HEK293 (cell line): Measurements from ENCODE around the gene CRY1.

Experiments
- GFI1B ChIP-seq: fragments of 450-650 bp; formaldehyde crosslinking; IDR thresholded peaks from 2 replicates; pipeline ENCODE4 v1.5.1; 2016; ENCODE audit warnings: missing biosample characterization, missing genetic modification characterization
- GLI2 ChIP-seq: fragments of 450-650 bp; formaldehyde crosslinking; IDR thresholded peaks from 2 replicates; pipeline ENCODE4; 2017; ENCODE audit warnings: missing biosample characterization, missing genetic modification characterization, low read depth, borderline replicate concordance
- GLIS1 ChIP-seq: fragments of 450-650 bp; formaldehyde crosslinking; IDR thresholded peaks from 2 replicates; pipeline ENCODE4 v1.5.1; 2016; ENCODE audit warnings: missing biosample characterization, missing genetic modification characterization
- HOXD13 ChIP-seq: sonication (generic); formaldehyde crosslinking; IDR thresholded peaks from 2 replicates; pipeline ENCODE4 v1.8.0; 2022; ENCODE audit warnings: missing genetic modification reagents, borderline replicate concordance
- OSR2 ChIP-seq: fragments of 450-650 bp; formaldehyde crosslinking; IDR thresholded peaks from 2 replicates; pipeline ENCODE4 v1.5.1; 2016; ENCODE audit warnings: missing biosample characterization, missing genetic modification characterization
- SETDB1 ChIP-seq: IDR thresholded peaks from one replicate; pipeline ENCODE4 v1.6.1; 2017; ENCODE audit warnings: mild to moderate bottlenecking, low read length, moderate library complexity, mixed read lengths; ENCODE audit not compliant: insufficient read length
- TRIM28 ChIP-seq: IDR thresholded peaks from 2 replicates; pipeline ENCODE4 v1.6.1; 2011; ENCODE audit warnings: low read length, control low read depth, borderline replicate concordance
- WT1 ChIP-seq: fragments of 450-650 bp; formaldehyde crosslinking; IDR thresholded peaks from 2 replicates; pipeline ENCODE4 v1.5.1; 2016; ENCODE audit warnings: missing biosample characterization, missing genetic modification characterization
- ZBTB1 ChIP-seq: fragments of 450-650 bp; formaldehyde crosslinking; IDR thresholded peaks from 2 replicates; pipeline ENCODE4 v1.5.1; 2016; ENCODE audit warnings: missing biosample characterization, missing genetic modification characterization
- ZNF114 ChIP-seq: fragments of 450-650 bp; formaldehyde crosslinking; IDR thresholded peaks from 2 replicates; pipeline ENCODE4 v1.5.0; 2017; ENCODE audit warnings: missing biosample characterization, missing genetic modification characterization
- ZNF16 ChIP-seq: fragments of 450-650 bp; formaldehyde crosslinking; IDR thresholded peaks from 2 replicates; pipeline ENCODE4 v1.5.1; 2016; ENCODE audit warnings: low read depth, missing biosample characterization, missing genetic modification characterization
- ZNF169 ChIP-seq: fragments of 450-650 bp; formaldehyde crosslinking; IDR thresholded peaks from 2 replicates; pipeline ENCODE4 v1.5.1; 2016; ENCODE audit warnings: missing biosample characterization, missing genetic modification characterization
- ZNF23 ChIP-seq: fragments of 450-650 bp; formaldehyde crosslinking; IDR thresholded peaks from 2 replicates; pipeline ENCODE4 v1.5.1; 2016; ENCODE audit warnings: missing biosample characterization, missing genetic modification characterization, borderline replicate concordance
- ZNF274 ChIP-seq, 2 experiments: fragments of 200-500 bp in 1 of 2; fragments of 450-650 bp in 1 of 2; sonication (Bioruptor generic) in 1 of 2; formaldehyde crosslinking in 1 of 2; IDR thresholded peaks; 2 replicates each; pipeline versions ENCODE4 v1.5.1 to v1.6.1; 2014 to 2016; ENCODE audit warnings: borderline replicate concordance in 1 of 2, inconsistent platforms in 1 of 2, low read length in 1 of 2, missing biosample characterization in 1 of 2, missing genetic modification characterization in 1 of 2
- ZNF311 ChIP-seq: fragments of 450-650 bp; formaldehyde crosslinking; IDR thresholded peaks from 2 replicates; pipeline ENCODE4 v1.5.1; 2017; ENCODE audit warnings: missing biosample characterization, missing genetic modification characterization, borderline replicate concordance
- ZNF391 ChIP-seq: fragments of 450-650 bp; formaldehyde crosslinking; IDR thresholded peaks from 2 replicates; pipeline ENCODE4 v1.5.1; 2016; ENCODE audit warnings: low read depth, missing biosample characterization, missing genetic modification characterization, borderline replicate concordance
- ZNF433 ChIP-seq: fragments of 450-650 bp; formaldehyde crosslinking; IDR thresholded peaks from 2 replicates; pipeline ENCODE4 v1.5.1; 2016; ENCODE audit warnings: missing biosample characterization, missing genetic modification characterization, low read depth
- ZNF501 ChIP-seq: fragments of 450-650 bp; formaldehyde crosslinking; IDR thresholded peaks from 2 replicates; pipeline ENCODE4 v1.5.1; 2016; ENCODE audit warnings: missing biosample characterization, missing genetic modification characterization
- ZNF529 ChIP-seq: fragments of 450-650 bp; formaldehyde crosslinking; IDR thresholded peaks from 2 replicates; pipeline ENCODE4 v1.5.1; 2017; ENCODE audit warnings: missing genetic modification characterization, missing biosample characterization; ENCODE audit not compliant: insufficient replicate concordance
- ZNF677 ChIP-seq: fragments of 450-650 bp; IDR thresholded peaks from 2 replicates; pipeline ENCODE4 v1.5.0; 2018; ENCODE audit warnings: missing biosample characterization, mild to moderate bottlenecking, missing genetic modification characterization, moderate library complexity
- ZSCAN16 ChIP-seq: fragments of 450-650 bp; formaldehyde crosslinking; IDR thresholded peaks from 2 replicates; pipeline ENCODE4 v1.5.1; 2016; ENCODE audit warnings: missing biosample characterization, missing genetic modification characterization
- TF ChIP-seq, protein P1 (sequence below): fragments of 450-650 bp; formaldehyde crosslinking; IDR thresholded peaks from 2 replicates; pipeline ENCODE4 v1.5.1; 2017; ENCODE audit warnings: missing biosample characterization, missing genetic modification characterization
- TF ChIP-seq, protein P2 (sequence below): fragments of 450-650 bp; formaldehyde crosslinking; conservative IDR thresholded peaks from 2 replicates; pipeline ENCODE4 v1.5.1; 2016; ENCODE audit warnings: low read depth, missing biosample characterization, missing genetic modification characterization
- TF ChIP-seq, protein P3 (sequence below): fragments of 450-650 bp; formaldehyde crosslinking; IDR thresholded peaks from 2 replicates; pipeline ENCODE4 v1.5.1; 2017; ENCODE audit warnings: missing biosample characterization, missing genetic modification characterization
- TF ChIP-seq, protein P4 (sequence below): fragments of 450-650 bp; formaldehyde crosslinking; IDR thresholded peaks from 2 replicates; pipeline ENCODE4 v1.5.1; 2016; ENCODE audit warnings: missing biosample characterization, missing genetic modification characterization
- TF ChIP-seq, protein P5 (sequence below): fragments of 450-650 bp; formaldehyde crosslinking; IDR thresholded peaks from 2 replicates; pipeline ENCODE4 v1.5.1; 2016; ENCODE audit warnings: missing biosample characterization, missing genetic modification characterization, low read depth
- TF ChIP-seq, protein P6 (sequence below): fragments of 450-650 bp; formaldehyde crosslinking; IDR thresholded peaks from 2 replicates; pipeline ENCODE4 v1.5.1; 2016; ENCODE audit warnings: missing biosample characterization, missing genetic modification characterization

Gene CRY1

DNA sequence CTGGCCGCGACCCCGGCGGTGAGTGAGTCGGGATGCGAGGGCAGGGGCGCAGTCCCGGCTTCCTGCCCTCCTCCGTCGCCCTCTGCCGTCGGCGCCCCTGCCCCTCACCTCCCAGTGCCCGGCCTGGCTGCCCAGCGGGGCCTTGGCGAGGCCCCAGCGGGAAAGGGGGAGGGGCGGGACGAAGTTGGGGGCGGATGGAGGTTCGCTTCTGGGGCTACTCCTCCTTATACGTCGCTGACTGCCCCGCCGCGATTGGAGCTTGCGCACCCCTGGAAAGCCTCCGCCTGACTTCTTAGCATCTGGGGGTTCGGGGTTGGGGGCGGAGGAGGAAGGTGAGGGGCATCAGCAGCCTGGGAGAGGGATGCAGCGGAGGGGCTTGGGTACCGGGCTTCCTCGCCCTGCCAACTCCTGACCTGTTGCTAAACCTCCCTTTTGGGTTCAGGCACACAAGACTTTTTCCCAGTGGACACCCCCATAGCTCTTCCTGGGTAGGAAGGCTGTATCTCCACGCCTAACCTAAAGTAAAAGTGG lies 137.2 kb downstream of the CRY1 start (continued):
- no peak; the same call in 1 of the 2 replicates for TF ChIP-seq GLIS1
- TF ChIP-seq WT1 (tag by site-specific recombination): peak; percentile 2; the same call in 1 of the 2 replicates
- no peak for TF ChIP-seq ZNF311 (tag by site-specific recombination)
- no peak for TF ChIP-seq GFI1B (tag by site-specific recombination)
- TF ChIP-seq, protein P1, sequence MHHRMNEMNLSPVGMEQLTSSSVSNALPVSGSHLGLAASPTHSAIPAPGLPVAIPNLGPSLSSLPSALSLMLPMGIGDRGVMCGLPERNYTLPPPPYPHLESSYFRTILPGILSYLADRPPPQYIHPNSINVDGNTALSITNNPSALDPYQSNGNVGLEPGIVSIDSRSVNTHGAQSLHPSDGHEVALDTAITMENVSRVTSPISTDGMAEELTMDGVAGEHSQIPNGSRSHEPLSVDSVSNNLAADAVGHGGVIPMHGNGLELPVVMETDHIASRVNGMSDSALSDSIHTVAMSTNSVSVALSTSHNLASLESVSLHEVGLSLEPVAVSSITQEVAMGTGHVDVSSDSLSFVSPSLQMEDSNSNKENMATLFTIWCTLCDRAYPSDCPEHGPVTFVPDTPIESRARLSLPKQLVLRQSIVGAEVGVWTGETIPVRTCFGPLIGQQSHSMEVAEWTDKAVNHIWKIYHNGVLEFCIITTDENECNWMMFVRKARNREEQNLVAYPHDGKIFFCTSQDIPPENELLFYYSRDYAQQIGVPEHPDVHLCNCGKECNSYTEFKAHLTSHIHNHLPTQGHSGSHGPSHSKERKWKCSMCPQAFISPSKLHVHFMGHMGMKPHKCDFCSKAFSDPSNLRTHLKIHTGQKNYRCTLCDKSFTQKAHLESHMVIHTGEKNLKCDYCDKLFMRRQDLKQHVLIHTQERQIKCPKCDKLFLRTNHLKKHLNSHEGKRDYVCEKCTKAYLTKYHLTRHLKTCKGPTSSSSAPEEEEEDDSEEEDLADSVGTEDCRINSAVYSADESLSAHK: no peak
- no peak for TF ChIP-seq ZNF433 (tag by site-specific recombination)
- TF ChIP-seq ZNF274 (IDR thresholded peaks at IDR 0.05; ENCODE audit: low read length): no peak
- TF ChIP-seq ZNF274 (tag by site-specific recombination; IDR thresholded peaks at IDR 0.05; ENCODE audit: borderline replicate concordance): no peak
- TF ChIP-seq ZSCAN16 (tag by site-specific recombination): no peak
- TF ChIP-seq, protein P2, sequence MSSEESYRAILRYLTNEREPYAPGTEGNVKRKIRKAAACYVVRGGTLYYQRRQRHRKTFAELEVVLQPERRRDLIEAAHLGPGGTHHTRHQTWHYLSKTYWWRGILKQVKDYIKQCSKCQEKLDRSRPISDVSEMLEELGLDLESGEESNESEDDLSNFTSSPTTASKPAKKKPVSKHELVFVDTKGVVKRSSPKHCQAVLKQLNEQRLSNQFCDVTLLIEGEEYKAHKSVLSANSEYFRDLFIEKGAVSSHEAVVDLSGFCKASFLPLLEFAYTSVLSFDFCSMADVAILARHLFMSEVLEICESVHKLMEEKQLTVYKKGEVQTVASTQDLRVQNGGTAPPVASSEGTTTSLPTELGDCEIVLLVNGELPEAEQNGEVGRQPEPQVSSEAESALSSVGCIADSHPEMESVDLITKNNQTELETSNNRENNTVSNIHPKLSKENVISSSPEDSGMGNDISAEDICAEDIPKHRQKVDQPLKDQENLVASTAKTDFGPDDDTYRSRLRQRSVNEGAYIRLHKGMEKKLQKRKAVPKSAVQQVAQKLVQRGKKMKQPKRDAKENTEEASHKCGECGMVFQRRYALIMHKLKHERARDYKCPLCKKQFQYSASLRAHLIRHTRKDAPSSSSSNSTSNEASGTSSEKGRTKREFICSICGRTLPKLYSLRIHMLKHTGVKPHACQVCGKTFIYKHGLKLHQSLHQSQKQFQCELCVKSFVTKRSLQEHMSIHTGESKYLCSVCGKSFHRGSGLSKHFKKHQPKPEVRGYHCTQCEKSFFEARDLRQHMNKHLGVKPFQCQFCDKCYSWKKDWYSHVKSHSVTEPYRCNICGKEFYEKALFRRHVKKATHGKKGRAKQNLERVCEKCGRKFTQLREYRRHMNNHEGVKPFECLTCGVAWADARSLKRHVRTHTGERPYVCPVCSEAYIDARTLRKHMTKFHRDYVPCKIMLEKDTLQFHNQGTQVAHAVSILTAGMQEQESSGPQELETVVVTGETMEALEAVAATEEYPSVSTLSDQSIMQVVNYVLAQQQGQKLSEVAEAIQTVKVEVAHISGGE: no peak
- TF ChIP-seq, protein P3, sequence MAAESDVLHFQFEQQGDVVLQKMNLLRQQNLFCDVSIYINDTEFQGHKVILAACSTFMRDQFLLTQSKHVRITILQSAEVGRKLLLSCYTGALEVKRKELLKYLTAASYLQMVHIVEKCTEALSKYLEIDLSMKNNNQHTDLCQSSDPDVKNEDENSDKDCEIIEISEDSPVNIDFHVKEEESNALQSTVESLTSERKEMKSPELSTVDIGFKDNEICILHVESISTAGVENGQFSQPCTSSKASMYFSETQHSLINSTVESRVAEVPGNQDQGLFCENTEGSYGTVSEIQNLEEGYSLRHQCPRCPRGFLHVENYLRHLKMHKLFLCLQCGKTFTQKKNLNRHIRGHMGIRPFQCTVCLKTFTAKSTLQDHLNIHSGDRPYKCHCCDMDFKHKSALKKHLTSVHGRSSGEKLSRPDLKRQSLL: no peak
- TF ChIP-seq, protein P4, sequence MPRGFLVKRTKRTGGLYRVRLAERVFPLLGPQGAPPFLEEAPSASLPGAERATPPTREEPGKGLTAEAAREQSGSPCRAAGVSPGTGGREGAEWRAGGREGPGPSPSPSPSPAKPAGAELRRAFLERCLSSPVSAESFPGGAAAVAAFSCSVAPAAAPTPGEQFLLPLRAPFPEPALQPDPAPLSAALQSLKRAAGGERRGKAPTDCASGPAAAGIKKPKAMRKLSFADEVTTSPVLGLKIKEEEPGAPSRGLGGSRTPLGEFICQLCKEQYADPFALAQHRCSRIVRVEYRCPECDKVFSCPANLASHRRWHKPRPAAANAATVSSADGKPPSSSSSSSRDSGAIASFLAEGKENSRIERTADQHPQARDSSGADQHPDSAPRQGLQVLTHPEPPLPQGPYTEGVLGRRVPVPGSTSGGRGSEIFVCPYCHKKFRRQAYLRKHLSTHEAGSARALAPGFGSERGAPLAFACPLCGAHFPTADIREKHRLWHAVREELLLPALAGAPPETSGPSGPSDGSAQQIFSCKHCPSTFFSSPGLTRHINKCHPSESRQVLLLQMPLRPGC: no peak
- TF ChIP-seq SETDB1: no peak
- TF ChIP-seq ZNF16 (tag by site-specific recombination): no peak
- no peak for TF ChIP-seq OSR2
- no peak for TF ChIP-seq TRIM28
- TF ChIP-seq ZNF23 (tag by site-specific recombination): no peak
- TF ChIP-seq, protein P5, sequence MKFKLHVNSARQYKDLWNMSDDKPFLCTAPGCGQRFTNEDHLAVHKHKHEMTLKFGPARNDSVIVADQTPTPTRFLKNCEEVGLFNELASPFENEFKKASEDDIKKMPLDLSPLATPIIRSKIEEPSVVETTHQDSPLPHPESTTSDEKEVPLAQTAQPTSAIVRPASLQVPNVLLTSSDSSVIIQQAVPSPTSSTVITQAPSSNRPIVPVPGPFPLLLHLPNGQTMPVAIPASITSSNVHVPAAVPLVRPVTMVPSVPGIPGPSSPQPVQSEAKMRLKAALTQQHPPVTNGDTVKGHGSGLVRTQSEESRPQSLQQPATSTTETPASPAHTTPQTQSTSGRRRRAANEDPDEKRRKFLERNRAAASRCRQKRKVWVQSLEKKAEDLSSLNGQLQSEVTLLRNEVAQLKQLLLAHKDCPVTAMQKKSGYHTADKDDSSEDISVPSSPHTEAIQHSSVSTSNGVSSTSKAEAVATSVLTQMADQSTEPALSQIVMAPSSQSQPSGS: no peak
- no peak for TF ChIP-seq HOXD13 (CRISPR knock-in tag)
- TF ChIP-seq, protein P6, sequence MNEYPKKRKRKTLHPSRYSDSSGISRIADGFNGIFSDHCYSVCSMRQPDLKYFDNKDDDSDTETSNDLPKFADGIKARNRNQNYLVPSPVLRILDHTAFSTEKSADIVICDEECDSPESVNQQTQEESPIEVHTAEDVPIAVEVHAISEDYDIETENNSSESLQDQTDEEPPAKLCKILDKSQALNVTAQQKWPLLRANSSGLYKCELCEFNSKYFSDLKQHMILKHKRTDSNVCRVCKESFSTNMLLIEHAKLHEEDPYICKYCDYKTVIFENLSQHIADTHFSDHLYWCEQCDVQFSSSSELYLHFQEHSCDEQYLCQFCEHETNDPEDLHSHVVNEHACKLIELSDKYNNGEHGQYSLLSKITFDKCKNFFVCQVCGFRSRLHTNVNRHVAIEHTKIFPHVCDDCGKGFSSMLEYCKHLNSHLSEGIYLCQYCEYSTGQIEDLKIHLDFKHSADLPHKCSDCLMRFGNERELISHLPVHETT: no peak
- 0 out of 2 replicates have a peak, but pooled peaks have one; percentile 22 for TF ChIP-seq ZNF501 (tag by site-specific recombination)
- no peak for TF ChIP-seq ZNF169
- no peak for TF ChIP-seq GLI2 (tag by site-specific recombination)
- no peak for TF ChIP-seq ZNF391 (tag by site-specific recombination)
- no peak for TF ChIP-seq ZNF529 (tag by site-specific recombination)
- no peak for TF ChIP-seq ZNF114 (tag by site-specific recombination)
- no peak for TF ChIP-seq ZBTB1 (tag by site-specific recombination)
- TF ChIP-seq ZNF677 (tag by site-specific recombination): no peak
